NT2/D1 (cell line): ENCODE data around the gene RFX3.

ENCODE experiments used
- SUZ12 ChIP-seq: IDR thresholded peaks from 2 replicates; pipeline ENCODE4 v1.6.1; 2011; ENCODE audit not compliant: insufficient read length, insufficient read depth; ENCODE audit errors: extremely low read depth
- YY1 ChIP-seq: IDR thresholded peaks from 2 replicates; pipeline ENCODE4 v1.6.1; 2011; ENCODE audit not compliant: insufficient read length, insufficient read depth
- ZNF274 ChIP-seq: IDR thresholded peaks from 2 replicates; pipeline ENCODE4 v1.6.1; 2011; ENCODE audit warnings: mild to moderate bottlenecking, low read depth, low read length

GRCh38 chr9:3250741-3251140 lies 275.1 kb downstream of the RFX3 start:
- TF ChIP-seq YY1: no peak
- TF ChIP-seq ZNF274: no peak
- TF ChIP-seq SUZ12: no peak
